HG02884 (cell line): ENCODE results near the gene PLCE1.
"Not testable (repeated sequence)": the region's sequence is repeated elsewhere in the genome, so short reads cannot be mapped to it uniquely, and the experiment has no call there.

Experiments
- ATAC-seq: cut with Tn5 transposase; IDR thresholded peaks from one replicate; pipeline ENCODE4 v1.9.1; 2021; ENCODE audit warnings: mild to moderate bottlenecking, moderate library complexity; ENCODE audit not compliant: unreplicated experiment

The PLCE1 gene

GRCh38 chr10:93993782-93994437 is at the start of gene PLCE1:
Gene PLCE1, plus strand, starts transcription at chr10:93993931. Its CDS starts 37,116 bp downstream, at chr10:94031047.
- ATAC-seq: no peak

- ATAC-seq: no peak
These were observed 47.9 kb upstream of the PLCE1 start for GRCh38 chr10:93945819-93946218.

DNA sequence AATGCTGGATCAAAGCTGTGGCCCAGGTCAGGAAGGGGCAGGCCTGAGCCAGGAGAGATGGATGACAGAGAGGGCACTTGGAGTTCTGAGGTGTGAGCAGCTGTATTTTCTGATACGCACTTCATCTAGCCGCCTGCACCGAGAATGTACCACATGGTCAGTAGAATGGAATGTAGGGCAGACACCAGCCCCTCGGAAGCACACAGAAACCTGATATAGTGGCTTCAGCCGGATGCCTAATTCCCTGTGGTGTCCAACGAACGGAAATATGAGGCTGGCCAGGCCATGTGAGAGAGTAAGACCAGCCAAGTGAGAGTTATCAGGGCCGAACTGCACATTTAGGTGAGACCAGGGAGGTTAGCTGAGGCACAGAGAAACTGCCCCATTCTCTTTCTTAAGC is 46.7 kb upstream of the PLCE1 start:
- no peak for ATAC-seq

- no peak for ATAC-seq
These were observed 46.2 kb upstream of the PLCE1 start for GRCh38 chr10:93947524-93947923.

DNA sequence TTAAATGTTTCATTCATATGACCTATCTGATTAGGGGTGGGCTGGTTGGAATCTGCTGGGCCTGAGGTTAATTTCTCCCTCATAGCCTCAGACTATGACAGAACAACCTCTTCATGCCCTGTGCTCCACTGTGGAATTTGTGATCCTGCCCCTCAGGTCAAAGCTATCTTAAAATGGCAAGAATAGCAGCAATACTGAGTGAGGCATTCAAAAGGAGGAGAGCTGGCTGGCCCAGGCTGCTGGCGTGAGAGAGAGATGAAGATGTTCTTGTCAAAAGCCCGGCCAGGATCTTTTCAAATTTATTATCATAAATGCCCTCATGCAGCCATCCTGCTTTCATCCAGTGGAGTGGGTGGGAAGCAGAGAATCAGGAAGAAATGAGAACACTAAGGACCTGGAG is 41.8 kb upstream of the PLCE1 start:
- no peak for ATAC-seq

DNA sequence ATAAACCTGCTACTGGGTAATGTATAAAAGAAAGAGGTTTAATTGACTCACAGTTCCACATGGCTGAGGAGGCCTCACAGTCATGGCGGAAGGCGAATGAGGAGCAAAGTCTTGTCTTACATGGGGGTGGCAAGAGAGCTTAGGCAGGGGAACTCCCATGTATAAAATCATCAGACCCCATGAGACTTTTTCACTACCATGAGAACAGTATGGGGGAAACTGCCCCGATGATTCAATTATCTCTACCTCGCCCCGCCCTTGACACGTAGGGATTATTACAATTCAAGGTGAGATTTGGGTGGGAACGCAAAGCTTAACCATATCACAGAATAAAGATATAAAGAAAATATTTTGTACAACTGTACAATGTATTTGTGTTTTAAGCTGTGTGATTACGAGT is 39.4 kb upstream of the PLCE1 start:
- ATAC-seq: no peak

DNA sequence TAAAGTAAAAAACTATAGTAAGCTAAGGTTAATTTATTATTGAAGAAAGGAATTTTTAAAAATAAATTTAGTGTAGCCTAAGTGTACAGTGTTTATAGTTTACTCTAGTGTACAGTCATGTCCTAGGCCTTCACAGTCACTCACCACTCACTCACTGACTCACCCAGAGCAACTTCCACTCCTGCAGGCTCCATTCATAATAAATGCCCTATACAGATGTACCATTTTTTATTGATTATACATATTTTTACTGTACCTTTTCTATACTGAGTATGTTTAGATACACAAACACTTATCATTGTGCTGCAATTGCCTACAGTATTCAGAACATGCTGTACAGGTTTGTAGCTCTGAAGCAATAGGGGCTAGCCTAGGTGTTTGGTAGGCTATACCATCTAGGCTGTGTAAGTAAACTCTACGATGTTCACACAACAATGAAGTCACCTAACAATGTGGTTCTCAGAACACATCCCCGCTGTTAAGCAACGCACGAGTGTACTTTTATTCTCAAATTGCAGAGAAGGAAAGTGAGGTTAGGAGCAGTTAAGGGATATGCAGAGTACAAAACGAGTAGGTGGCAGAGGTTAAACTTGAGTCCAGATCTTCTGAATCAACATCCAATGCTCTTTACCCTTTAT is 38.9 kb upstream of the PLCE1 start:
- no peak for ATAC-seq

DNA sequence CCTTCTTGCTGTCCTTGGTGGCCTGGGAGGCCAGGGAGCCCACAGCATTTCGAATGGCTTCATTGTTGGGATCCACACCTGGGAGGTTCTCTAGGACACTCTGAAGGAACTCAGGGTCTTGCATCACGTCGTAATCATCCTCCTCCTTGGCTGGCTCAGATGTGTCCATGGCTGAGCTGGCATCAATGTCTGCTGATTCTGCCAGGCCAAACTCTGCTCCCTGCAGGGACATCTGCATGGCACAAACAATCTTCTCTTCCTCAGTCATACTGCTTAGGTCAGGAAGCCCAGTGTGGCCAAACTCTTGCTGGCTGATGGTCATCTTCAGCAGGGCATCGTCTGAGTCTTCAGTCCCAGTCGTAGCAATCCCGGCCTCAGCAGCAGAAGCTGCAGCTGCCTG is 34.9 kb upstream of the PLCE1 start:
- ATAC-seq: no peak

DNA sequence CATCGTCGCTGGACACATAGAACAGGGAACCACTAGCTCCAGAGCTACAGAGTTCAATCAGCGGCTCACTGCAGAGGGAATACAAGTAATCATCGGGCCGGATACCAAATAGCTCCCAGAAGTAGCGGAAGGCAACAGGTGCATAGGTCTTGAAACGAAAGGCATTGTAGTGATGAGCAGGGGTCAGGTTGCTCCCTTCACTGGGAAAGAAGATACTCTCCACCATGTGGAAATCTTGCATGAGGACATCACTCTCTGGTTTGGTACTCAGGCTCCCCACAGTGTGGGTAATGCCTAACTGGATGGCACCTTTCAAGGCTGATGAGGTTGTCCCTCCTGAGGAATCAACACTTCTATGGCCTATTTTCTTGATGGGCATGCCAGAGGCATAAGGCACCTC is 32.7 kb upstream of the PLCE1 start:
- ATAC-seq: not testable (repeated sequence)

GRCh38 chr10:93962973-93963372 is 30.8 kb upstream of the PLCE1 start:
- no peak for ATAC-seq

- ATAC-seq: no peak
These were observed 30.3 kb upstream of the PLCE1 start for GRCh38 chr10:93963434-93963833.

DNA sequence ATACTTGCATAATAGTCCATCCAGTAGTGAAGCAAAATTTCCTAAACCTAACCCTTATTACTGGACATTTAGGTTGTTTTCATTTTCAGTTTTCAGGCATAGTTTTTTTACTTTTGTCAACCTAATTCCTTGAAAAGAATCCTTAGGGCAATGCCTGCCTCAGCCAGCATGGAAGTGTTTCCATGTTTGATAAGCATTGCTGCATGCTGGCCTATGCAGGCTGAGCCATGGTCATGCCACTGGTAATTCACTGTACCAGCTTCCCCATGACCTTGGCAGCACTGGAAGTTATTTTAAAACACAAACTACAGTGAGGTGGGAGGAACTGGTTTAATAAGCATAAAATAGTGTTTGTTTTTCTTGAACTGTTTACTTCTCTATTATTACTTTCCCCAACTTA is 27.8 kb upstream of the PLCE1 start:
- ATAC-seq: no peak

- no peak for ATAC-seq
These were observed 26.0 kb upstream of the PLCE1 start for GRCh38 chr10:93967756-93968155.

DNA sequence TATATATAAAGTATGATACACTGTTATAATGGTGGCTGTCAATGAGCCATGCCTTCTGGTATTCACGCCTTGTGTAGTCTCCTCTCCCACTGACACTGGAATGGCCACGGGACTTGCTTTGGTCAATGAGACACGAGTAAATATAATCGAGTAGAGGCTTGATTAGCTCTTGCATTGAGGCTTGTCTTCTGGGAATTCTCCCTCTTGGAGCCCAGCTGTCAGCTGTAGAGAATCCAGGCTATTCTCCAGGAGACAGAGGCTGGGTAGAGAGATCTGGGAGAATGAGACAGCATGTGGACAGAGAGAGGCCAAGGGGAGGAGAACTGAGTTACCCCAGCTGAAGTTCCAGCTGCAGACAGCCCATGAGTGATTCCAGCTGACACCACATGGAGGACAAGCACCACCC is 25.2 kb upstream of the PLCE1 start:
- no peak for ATAC-seq

- not testable (repeated sequence) for ATAC-seq
These were observed 23.2 kb upstream of the PLCE1 start for GRCh38 chr10:93970433-93971010.

DNA sequence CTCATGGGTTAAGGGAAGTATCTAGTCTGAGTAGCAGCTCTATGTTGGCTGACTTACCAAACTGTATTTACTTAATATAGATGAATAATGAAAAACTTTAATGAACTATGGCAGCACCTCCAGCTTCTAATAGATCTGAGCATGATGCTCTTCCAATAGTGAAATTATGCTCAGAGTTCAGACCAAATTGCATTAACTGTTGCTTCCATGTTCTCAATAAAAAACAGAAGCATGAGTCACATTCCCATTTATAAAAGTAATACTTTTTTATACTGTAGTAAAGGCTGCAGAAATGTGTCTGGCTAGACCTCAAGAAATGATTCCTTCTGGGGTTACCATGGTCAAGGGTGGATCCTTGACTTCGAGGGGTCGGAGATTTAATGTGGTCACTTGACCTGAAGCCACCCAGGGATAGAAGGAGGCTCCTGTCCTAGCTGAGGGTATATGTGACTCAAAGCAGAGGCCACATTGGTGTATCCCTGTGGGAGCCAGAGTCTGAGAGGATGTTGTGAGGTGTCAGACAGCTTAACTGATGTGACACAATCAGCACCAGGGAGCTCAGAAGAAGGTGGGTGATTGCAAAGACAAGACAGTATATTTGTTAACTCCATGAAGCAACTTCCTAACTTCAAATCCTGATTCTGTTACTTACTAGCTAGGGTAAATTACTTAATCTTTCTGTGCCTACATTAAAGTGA is 19.8 kb upstream of the PLCE1 start:
- ATAC-seq: no peak

DNA sequence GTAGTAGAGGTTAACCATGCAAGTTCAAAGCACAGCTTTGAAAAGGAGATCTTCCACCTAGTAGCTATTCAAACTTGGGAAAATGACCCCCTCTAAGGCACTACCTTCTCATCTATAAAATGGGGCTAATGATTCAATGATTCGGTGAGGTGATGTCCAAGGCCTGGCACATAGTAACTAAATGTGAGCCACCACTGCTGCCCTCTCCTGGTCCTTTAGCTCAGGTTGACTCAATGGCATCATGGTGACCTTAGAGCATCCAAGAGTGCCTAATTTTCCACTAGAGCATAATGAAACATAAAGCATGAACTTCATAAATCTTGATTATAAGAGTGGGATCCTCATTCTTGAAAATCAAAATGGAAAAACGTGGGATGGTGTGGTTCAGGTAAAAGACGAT is 16.3 kb upstream of the PLCE1 start:
- ATAC-seq: no peak

DNA sequence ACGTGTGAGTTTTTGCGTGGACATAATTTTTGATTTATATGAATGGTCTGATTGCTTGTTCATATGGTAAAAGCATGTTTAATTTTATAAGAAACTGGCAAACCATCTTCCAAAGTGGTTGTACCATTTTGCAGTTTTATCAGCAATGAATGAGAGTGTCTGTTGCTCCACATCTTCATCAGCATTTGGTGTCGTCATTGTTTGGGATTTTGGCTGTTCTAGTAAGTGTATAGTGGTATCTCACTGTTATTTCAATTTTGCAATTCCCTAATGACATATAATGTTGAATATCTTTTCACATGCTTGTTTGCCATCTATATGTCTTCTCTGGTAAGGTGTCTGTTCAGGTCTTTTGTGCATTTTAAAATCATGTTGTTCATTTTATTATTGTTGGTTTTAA is 13.2 kb upstream of the PLCE1 start:
- no peak for ATAC-seq

DNA sequence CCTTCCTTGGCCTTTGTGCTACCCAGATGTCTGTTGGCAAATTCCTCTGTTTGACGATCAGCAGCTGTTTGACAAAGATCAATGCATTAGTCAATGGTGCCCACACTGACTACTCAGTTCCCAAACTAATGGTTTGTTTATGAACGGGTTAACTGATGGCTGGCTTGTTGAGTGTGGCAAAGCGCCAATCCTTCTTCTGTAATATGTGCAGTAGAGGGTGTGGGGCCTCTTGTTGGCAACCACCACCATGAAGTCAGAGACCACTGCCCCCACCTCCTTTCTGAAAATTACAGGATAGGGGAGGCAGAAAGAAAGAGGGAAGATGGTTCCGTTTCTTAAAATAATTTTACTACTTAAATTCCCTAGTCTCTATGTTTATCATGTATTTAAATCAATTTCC is 2.6 kb upstream of the PLCE1 start:
- no peak for ATAC-seq

DNA sequence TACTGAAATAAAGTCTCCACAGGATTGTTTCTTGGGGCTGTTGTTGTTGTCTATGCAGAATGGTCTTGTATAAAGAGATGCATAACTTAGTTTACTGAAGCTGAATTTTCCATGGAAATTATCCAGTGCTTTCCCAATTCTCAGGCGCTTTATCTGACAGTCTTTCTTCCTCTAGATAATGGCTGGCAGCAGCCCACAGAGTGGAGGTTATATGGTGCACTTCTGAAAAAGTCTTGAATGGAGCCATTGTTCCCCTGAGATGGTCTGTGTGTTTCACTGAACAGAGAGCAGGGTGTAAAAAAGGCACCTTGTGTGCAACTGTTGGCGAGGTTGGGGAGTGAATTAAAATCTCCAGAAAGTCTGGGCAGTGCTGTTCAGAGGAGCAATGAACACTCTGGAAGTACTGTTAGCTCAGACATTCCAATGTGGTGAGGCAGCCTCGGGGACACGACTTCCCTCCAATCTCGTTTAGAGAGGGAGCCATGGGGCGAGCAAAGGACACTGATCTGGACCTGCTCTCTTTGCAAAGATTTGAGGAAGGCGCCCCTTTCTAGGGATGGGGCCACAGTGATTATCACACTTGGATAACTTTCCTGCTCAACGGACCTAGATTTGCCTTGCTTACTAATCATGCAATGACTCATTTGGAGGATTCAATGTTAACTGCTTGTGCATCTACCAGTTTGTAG is 2.0 kb upstream of the PLCE1 start:
- no peak for ATAC-seq

GRCh38 chr10:93992400-93993030 is 1.2 kb upstream of the PLCE1 start:
- ATAC-seq: no peak
